GM13977 (cell line): ENCODE data around the gene PLSCR2.

ENCODE experiments used
- DNase-seq: peaks from one replicate; pipeline ENCODE4 v3.0.0; 2012; ENCODE audit warnings: low spot score
- in situ Hi-C: fragments of 300-500 bp; cut with MboI; formaldehyde crosslinking; loops from one replicate; pipeline ENCODE4 v1.12.0; 2022; ENCODE audit warnings: low sequenced_read_pairs, low pct_unique_long_range_greater_than_20kb, mixed read lengths, inconsistent platforms; ENCODE audit not compliant: unreplicated experiment
- TF ChIP-seq, protein P1 (sequence below): IDR thresholded peaks from 2 replicates; pipeline ENCODE4 v1.5.1; 2012; ENCODE audit warnings: mild to moderate bottlenecking, control low read depth; ENCODE audit not compliant: insufficient read depth; ENCODE audit errors: extremely low read depth, missing control alignments

Gene PLSCR2

GRCh38 chr3:146505516-146505915, 36.2 kb upstream of the PLSCR2 start:
- in situ Hi-C loops, result no loop called here
- no peak for DNase-seq
- TF ChIP-seq, protein P1, sequence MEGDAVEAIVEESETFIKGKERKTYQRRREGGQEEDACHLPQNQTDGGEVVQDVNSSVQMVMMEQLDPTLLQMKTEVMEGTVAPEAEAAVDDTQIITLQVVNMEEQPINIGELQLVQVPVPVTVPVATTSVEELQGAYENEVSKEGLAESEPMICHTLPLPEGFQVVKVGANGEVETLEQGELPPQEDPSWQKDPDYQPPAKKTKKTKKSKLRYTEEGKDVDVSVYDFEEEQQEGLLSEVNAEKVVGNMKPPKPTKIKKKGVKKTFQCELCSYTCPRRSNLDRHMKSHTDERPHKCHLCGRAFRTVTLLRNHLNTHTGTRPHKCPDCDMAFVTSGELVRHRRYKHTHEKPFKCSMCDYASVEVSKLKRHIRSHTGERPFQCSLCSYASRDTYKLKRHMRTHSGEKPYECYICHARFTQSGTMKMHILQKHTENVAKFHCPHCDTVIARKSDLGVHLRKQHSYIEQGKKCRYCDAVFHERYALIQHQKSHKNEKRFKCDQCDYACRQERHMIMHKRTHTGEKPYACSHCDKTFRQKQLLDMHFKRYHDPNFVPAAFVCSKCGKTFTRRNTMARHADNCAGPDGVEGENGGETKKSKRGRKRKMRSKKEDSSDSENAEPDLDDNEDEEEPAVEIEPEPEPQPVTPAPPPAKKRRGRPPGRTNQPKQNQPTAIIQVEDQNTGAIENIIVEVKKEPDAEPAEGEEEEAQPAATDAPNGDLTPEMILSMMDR, result no peak

- DNase-seq, result no peak
- in situ Hi-C loops, result no loop called here
- TF ChIP-seq, protein P1, result no peak
These were observed 35.3 kb upstream of the PLSCR2 start for GRCh38 chr3:146504498-146505197.

DNA sequence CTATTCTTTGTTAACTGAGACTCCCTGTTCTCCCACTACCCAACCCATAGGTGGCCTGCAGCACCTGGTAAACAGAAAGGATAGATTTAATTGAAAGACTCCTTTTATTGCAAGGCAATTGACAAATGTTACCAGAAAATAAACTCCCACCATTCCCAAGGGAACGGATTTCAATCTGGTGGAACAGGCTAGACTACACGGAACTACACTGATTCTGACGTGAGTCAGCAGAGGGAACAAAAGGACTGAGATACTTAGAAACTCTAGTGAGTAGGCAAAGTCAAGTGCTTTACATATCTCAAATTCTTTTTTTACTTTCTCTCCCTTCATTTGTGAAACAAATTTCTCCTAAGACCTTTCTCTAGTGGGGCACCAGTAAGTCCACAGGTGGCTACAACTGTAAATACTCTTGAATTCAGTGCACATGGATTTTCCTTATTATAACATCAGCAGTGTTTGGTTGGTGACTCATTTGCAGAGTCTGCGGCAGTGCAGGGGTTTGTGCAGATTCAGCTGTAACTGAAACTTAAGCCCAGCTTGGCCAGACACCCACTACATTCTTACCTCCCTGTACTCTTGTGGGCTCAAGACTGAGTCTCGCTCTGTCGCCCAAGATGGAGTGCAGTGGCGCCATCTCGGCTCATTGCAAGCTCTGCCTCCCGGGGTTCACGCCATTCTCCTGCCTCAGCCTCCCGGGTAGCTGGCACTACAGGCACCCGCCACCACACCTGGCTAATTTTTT, 34.3 kb upstream of the PLSCR2 start:
- in situ Hi-C loops, result no loop called here
- DNase-seq, result peak; percentile 45
- TF ChIP-seq, protein P1, result no peak

- TF ChIP-seq, protein P1, result no peak
- in situ Hi-C loops, result no loop called here
- DNase-seq, result no peak
These were observed 33.6 kb upstream of the PLSCR2 start for GRCh38 chr3:146502887-146503460.

DNA sequence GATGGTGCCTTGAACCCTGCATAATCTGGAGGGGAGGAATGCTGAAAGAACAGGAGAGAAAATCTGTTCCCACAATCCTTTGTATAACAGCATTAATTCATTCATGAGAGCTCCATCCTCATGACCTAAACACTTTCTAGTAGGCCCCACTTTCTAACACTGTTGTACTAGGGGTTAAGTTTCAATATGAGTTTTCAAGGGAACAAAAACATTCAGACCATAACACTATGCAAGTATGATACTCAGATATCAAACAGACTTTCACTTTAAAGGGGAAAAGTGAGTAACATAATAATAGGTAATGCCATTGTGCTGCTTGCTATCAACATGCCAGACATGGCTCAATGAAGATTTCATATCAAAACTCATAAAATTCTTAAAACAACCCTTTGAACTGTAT, 32.4 kb upstream of the PLSCR2 start:
- DNase-seq, result no peak
- TF ChIP-seq, protein P1, result no peak
- in situ Hi-C loops, result no loop called here

- TF ChIP-seq, protein P1, result no peak
- in situ Hi-C loops, result no loop called here
- DNase-seq, result no peak
These were observed 30.3 kb upstream of the PLSCR2 start for GRCh38 chr3:146499701-146500100.
